Progenitor cell of endocrine pancreas (in vitro differentiated cells): ENCODE measurements around the gene SEC61B. TPM values are rescaled to one million over a fixed set of nuclear protein-coding genes. Genes with fewer than 3 reads are reported as not detected.

Source experiments
- DNase-seq: peaks from one replicate; pipeline ENCODE4 v3.0.0; 2021; ENCODE audit warnings: low spot score; ENCODE audit not compliant: unreplicated experiment
- H3K27ac Mint-ChIP-seq: 2 replicates; pipeline ENCODE4 v1.8.0; 2021; ENCODE audit warnings: mild to moderate bottlenecking, moderate library complexity, mixed read lengths
- H3K27me3 Mint-ChIP-seq: 2 replicates; pipeline ENCODE4 v1.8.0; 2021; ENCODE audit warnings: mixed read lengths
- H3K36me3 Mint-ChIP-seq: 2 replicates; pipeline ENCODE4 v1.8.0; 2022; ENCODE audit warnings: mixed read lengths; ENCODE audit not compliant: insufficient read depth
- H3K4me1 Mint-ChIP-seq: 2 replicates; pipeline ENCODE4 v1.8.0; 2021; ENCODE audit warnings: low read depth, mixed read lengths
- H3K4me3 Mint-ChIP-seq: 2 replicates; pipeline ENCODE4 v1.8.0; 2021; ENCODE audit warnings: low read depth, mild to moderate bottlenecking, moderate library complexity, mixed read lengths
- H3K9me3 Mint-ChIP-seq: 2 replicates; pipeline ENCODE4 v1.8.0; 2021; ENCODE audit warnings: low read depth, mixed read lengths
- CTCF ChIP-seq: fragments of 200-600 bp; sonication (generic); IDR thresholded peaks from one replicate; pipeline ENCODE4 v1.5.0; 2021; ENCODE audit warnings: antibody characterized with exemption, mild to moderate bottlenecking; ENCODE audit not compliant: unreplicated experiment
- total RNA-seq: library from RNA; stranded (reverse); gene quantifications from 2 replicates; pipeline ENCODE4 v1.2.1, GENCODE V29; 2021

Gene SEC61B
- total RNA-seq, 1 donor from 2014 or later, result 153 TPM

GRCh38 chr9:99185934-99186333 is 36.1 kb upstream of the SEC61B start:
- peaks cover 18% of the 10 kb centered on the region for H3K4me1 Mint-ChIP-seq
- H3K27me3 Mint-ChIP-seq, result no peaks in the 10 kb centered on the region
- H3K27ac Mint-ChIP-seq, result no peak overlapping the region
- no peak for DNase-seq
- no peaks in the 10 kb centered on the region for H3K36me3 Mint-ChIP-seq
- H3K9me3 Mint-ChIP-seq, result no peaks in the 10 kb centered on the region
- TF ChIP-seq CTCF, result no peak
- H3K4me3 Mint-ChIP-seq, result no peak overlapping the region

- no peak for TF ChIP-seq CTCF
- H3K36me3 Mint-ChIP-seq, result no peaks in the 10 kb centered on the region
- H3K27ac Mint-ChIP-seq, result no peak overlapping the region
- peaks cover 16% of the 10 kb centered on the region for H3K4me1 Mint-ChIP-seq
- no peak overlapping the region for H3K4me3 Mint-ChIP-seq
- H3K9me3 Mint-ChIP-seq, result no peaks in the 10 kb centered on the region
- H3K27me3 Mint-ChIP-seq, result no peaks in the 10 kb centered on the region
- DNase-seq, result no peak
These were observed 34.8 kb upstream of the SEC61B start for GRCh38 chr9:99187311-99187710.

GRCh38 chr9:99189186-99189585 is 32.9 kb upstream of the SEC61B start:
- H3K27me3 Mint-ChIP-seq, result no peaks in the 10 kb centered on the region
- no peaks in the 10 kb centered on the region for H3K9me3 Mint-ChIP-seq
- H3K27ac Mint-ChIP-seq, result no peak overlapping the region
- H3K36me3 Mint-ChIP-seq, result peaks cover 1% of the 10 kb centered on the region
- DNase-seq, result no peak
- H3K4me3 Mint-ChIP-seq, result no peak overlapping the region
- TF ChIP-seq CTCF, result no peak
- peaks cover 8% of the 10 kb centered on the region for H3K4me1 Mint-ChIP-seq

GRCh38 chr9:99189887-99190596 is 32.0 kb upstream of the SEC61B start:
- H3K4me3 Mint-ChIP-seq, result no peak overlapping the region
- peaks cover 3% of the 10 kb centered on the region for H3K4me1 Mint-ChIP-seq
- H3K36me3 Mint-ChIP-seq, result peaks cover 5% of the 10 kb centered on the region
- DNase-seq, result no peak
- no peak overlapping the region for H3K27ac Mint-ChIP-seq
- TF ChIP-seq CTCF, result no peak
- no peaks in the 10 kb centered on the region for H3K27me3 Mint-ChIP-seq
- H3K9me3 Mint-ChIP-seq, result no peaks in the 10 kb centered on the region

- Mint-ChIP-seq H3K9me3 (no peaks in the 10 kb centered on the region), H3K36me3 (peaks cover 5% of the 10 kb centered on the region), H3K27me3 (no peaks in the 10 kb centered on the region), H3K27ac (no peak overlapping the region), H3K4me1 (no peaks in the 10 kb centered on the region), H3K4me3 (no peak overlapping the region)
- no peak for DNase-seq
- no peak for TF ChIP-seq CTCF
These were observed 31.3 kb upstream of the SEC61B start for GRCh38 chr9:99190597-99191283.
